GM12878 (cell line): ENCODE results near the gene NOS1. TPM values are rescaled to one million over a fixed set of nuclear protein-coding genes. Genes with fewer than 3 reads are reported as not detected.

Experiments
- ATAC-seq: fragments of 200-7000 bp; cut with Tn5 transposase; 3 replicates; pipeline ENCODE4 v1.9.1; 2020; ENCODE audit warnings: mild to moderate bottlenecking, moderate library complexity
- BruUV-seq: library from RNA; stranded (reverse); fragments of 400-500 nt; replicated peaks from 2 replicates; lab custom pipeline; 2021; lab: Mats Ljungman, UMichigan
- CTCF ChIA-PET: fragments of 300-600 bp; sonication (Branson Sonifier 250); formaldehyde crosslinking; extraction: SDS; loops from one replicate; lab custom pipeline; 2021; ENCODE audit warnings: inconsistent platforms; lab: Yijun Ruan, JAX
- POLR2A ChIA-PET: fragments of 350-600 bp; formaldehyde crosslinking; extraction: SDS; loops from one replicate; lab custom pipeline; 2021; ENCODE audit warnings: inconsistent platforms; lab: Charles Lee
- RAD21 ChIA-PET: fragments of 300-600 bp; sonication (Branson Sonifier 250); formaldehyde crosslinking; loops from one replicate; lab custom pipeline; 2023; ENCODE audit warnings: antibody characterized with exemption; ENCODE audit not compliant: unreplicated experiment; lab: Charles Lee
- SMC1A ChIA-PET: fragments of 300-600 bp; sonication (Branson Sonifier 250); formaldehyde crosslinking; loops from one replicate; lab custom pipeline; 2023; ENCODE audit not compliant: unreplicated experiment, uncharacterized antibody; lab: Charles Lee
- DNase-seq: peaks from one replicate; pipeline ENCODE4 v3.0.0-alpha.2; 2011; ENCODE audit warnings: low read depth, low spot score
- FAIRE-seq: peaks from 3 replicates; lab custom pipeline; 2011; peaks lifted over from hg19 to GRCh38; lab: Jason Lieb, UNC
- H2AFZ ChIP-seq: 2 replicates; pipeline ENCODE4 v1.6.0; 2011; ENCODE audit warnings: low read depth, low read length, control low read depth; ENCODE audit not compliant: control insufficient read depth
- H3K27ac ChIP-seq: 2 replicates; pipeline ENCODE4 v1.5.1; 2011; ENCODE audit warnings: control low read depth; ENCODE audit not compliant: control insufficient read depth, insufficient read depth
- H3K27me3 ChIP-seq, 2 experiments: replicated peaks in 1 of 2; 2 replicates each; pipeline versions ENCODE4 v1.6.0 to v1.6.1; 2011; ENCODE audit warnings: low read length in 1 of 2; ENCODE audit not compliant: control insufficient read depth in 2 of 2, insufficient read depth in 2 of 2
- H3K36me3 ChIP-seq, 2 experiments: 2 replicates each; pipeline ENCODE4 v1.5.1; 2011; ENCODE audit warnings: low read length in 1 of 2; ENCODE audit not compliant: control insufficient read depth in 2 of 2, insufficient read depth in 2 of 2
- H3K4me1 ChIP-seq: 2 replicates; pipeline ENCODE4 v1.6.1; 2011; ENCODE audit warnings: mild to moderate bottlenecking, low read length, moderate library complexity, mixed read lengths; ENCODE audit not compliant: control insufficient read depth, insufficient read depth
- H3K4me2 ChIP-seq: 2 replicates; pipeline ENCODE4 v1.6.0; 2011; ENCODE audit warnings: control low read depth; ENCODE audit not compliant: control insufficient read depth, insufficient read depth
- H3K4me3 ChIP-seq: fragments of 200-600 bp; sonication (generic); 2 replicates; pipeline ENCODE4 v1.5.1; 2016
- H3K79me2 ChIP-seq: 2 replicates; pipeline ENCODE4 v1.6.0; 2011; ENCODE audit warnings: low read length; ENCODE audit not compliant: control insufficient read depth, insufficient read depth
- H3K9ac ChIP-seq: 2 replicates; pipeline ENCODE4 v1.8.0; 2011; ENCODE audit warnings: low read length, control low read depth, mixed read lengths; ENCODE audit not compliant: control insufficient read depth, insufficient read depth
- H3K9me3 ChIP-seq: replicated peaks from 3 replicates; pipeline ENCODE4 v1.5.1; 2011; ENCODE audit warnings: mild to moderate bottlenecking, low read length; ENCODE audit not compliant: control insufficient read depth, insufficient read depth
- H4K20me1 ChIP-seq: 2 replicates; pipeline ENCODE4 v1.6.0; 2011; ENCODE audit not compliant: control insufficient read depth, insufficient read depth
- CHD1 ChIP-seq: IDR thresholded peaks from 2 replicates; pipeline ENCODE4 v1.6.1; 2012; ENCODE audit warnings: low read depth, low read length, improper control_type of control experiment
- LARP7 ChIP-seq: fragments of 450-650 bp; IDR thresholded peaks from 2 replicates; pipeline ENCODE4 v1.6.1; 2017; ENCODE audit warnings: mild to moderate bottlenecking
- NFYB ChIP-seq: IDR thresholded peaks from 2 replicates; pipeline ENCODE4 v1.6.1; 2011; ENCODE audit warnings: low read depth, mild to moderate bottlenecking, low read length, improper control_type of control experiment, moderate library complexity; ENCODE audit not compliant: insufficient read depth
- NR2F1 ChIP-seq: fragments of 450-650 bp; conservative IDR thresholded peaks from 2 replicates; pipeline ENCODE4 v1.6.1; 2017; ENCODE audit warnings: mild to moderate bottlenecking
- PAX5 ChIP-seq: IDR thresholded peaks from 2 replicates; pipeline ENCODE4 v1.6.1; 2011; ENCODE audit warnings: low read depth, low read length, borderline replicate concordance
- PAX8 ChIP-seq: fragments of 450-650 bp; IDR thresholded peaks from 2 replicates; pipeline ENCODE4 v1.6.1; 2017; ENCODE audit warnings: mild to moderate bottlenecking, moderate library complexity
- RAD51 ChIP-seq: fragments of 450-650 bp; IDR thresholded peaks from 2 replicates; pipeline ENCODE4 v1.6.1; 2016; ENCODE audit warnings: moderate library complexity, mild to moderate bottlenecking, inconsistent platforms
- RUNX3 ChIP-seq: IDR thresholded peaks from 2 replicates; pipeline ENCODE4 v1.6.1; 2012; ENCODE audit warnings: low read length, inconsistent platforms
- SIX5 ChIP-seq: IDR thresholded peaks from 2 replicates; pipeline ENCODE4 v1.6.1; 2011; ENCODE audit warnings: mild to moderate bottlenecking, low read depth, low read length, moderate library complexity; ENCODE audit not compliant: severe bottlenecking
- TCF12 ChIP-seq: IDR thresholded peaks from 2 replicates; pipeline ENCODE4 v1.6.1; 2011; ENCODE audit warnings: low read depth, mild to moderate bottlenecking, low read length
- WRNIP1 ChIP-seq: IDR thresholded peaks from 2 replicates; pipeline ENCODE4 v1.6.1; 2011; ENCODE audit warnings: low read depth, low read length, improper control_type of control experiment, borderline replicate concordance
- WGBS: methylation state at CpG from one replicate; pipeline ENCODE4 v1.1.6; 2016; ENCODE audit warnings: low lambda C conversion rate; ENCODE audit not compliant: insufficient replicate concordance, insufficient coverage; ENCODE audit errors: missing lambda C conversion rate; 5-methylcytosine and 5-hydroxymethylcytosine counted together
- in situ Hi-C: fragments of 300-500 bp; cut with MboI; formaldehyde crosslinking; loops from 9 replicates; pipeline ENCODE4 v1.14.3; 2018; ENCODE audit warnings: mixed read lengths
- intact Hi-C: fragments of 100-400 bp; cut with micrococcal nuclease; formaldehyde crosslinking; loops from one replicate; pipeline ENCODE4 v1.14.2; 2022; ENCODE audit not compliant: unreplicated experiment
- polyA plus RNA-seq, 11 experiments: library from polyadenylated mRNA; depleted of rRNA in 4 of 11; unstranded in 6 of 11; stranded (reverse) in 5 of 11; fragments of >200 nt; fragmentation: Nextera tagmentation in 4 of 11; fragmentation: Illumina TruSeq in 1 of 11; extraction: Ambion mirVana in 4 of 11; extraction: Trizol in 1 of 11; gene quantifications; 1 replicate in 1 of 11; 2 replicates in 10 of 11; pipeline versions ENCODE4 v1.2.1 to v1.2.3, GENCODE V29; 2011 to 2016; ENCODE audit warnings: inconsistent platforms in 2 of 11, missing spikeins in 2 of 11, low read depth in 1 of 11
- total RNA-seq, 4 experiments: library from RNA; depleted of rRNA in 3 of 4; stranded (reverse); fragments of >200 nt in 3 of 4; fragmentation: Illumina TruSeq in 1 of 4; extraction: Trizol in 1 of 4; gene quantifications; 2 replicates each; pipeline versions ENCODE4 v1.2.1 to v1.2.3, GENCODE V29; 2013 to 2021
- TF ChIP-seq, protein P1 (sequence below): fragments of 450-650 bp; IDR thresholded peaks from 2 replicates; pipeline ENCODE4 v1.6.1; 2014; ENCODE audit warnings: mild to moderate bottlenecking
- TF ChIP-seq, protein P2 (sequence below): fragments of 450-650 bp; IDR thresholded peaks from 2 replicates; pipeline ENCODE4 v1.6.1; 2017; ENCODE audit warnings: antibody characterized with exemption, mild to moderate bottlenecking, moderate library complexity
- TF ChIP-seq, protein P3 (sequence below): IDR thresholded peaks from 2 replicates; pipeline ENCODE4 v1.6.1; 2012; ENCODE audit warnings: low read depth, low read length, improper control_type of control experiment

Gene NOS1
- total and polyA plus RNA-seq, 10 of the 15 experiments (the other 5 are each of a cell fraction or from before 2014, with no cell fraction given), result under 0.01 to 0.04 (median 0.01) TPM; not detected in 7

DNA sequence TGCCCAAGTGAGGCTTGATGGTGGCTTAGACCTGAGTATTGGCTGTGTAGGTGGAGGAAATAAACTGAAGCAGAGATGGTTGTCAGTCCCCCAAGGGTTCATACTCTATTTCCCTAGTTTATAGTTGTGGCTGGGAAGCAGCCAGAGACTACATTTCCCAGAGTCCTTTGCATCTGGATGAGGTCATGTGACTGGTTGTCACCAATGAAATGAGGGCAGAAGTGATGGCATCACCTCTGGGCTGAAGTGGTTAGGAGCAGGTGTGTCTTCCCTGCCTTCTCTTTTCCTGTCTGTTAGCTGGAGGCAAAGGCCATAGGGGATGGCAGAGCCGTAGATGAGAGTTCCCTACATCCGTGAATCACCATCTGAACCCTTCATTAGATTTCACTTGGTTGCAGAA, 16.3 kb upstream of the NOS1 start:
- SMC1A ChIA-PET, result interaction anchor here (1.2 kb wide), 1 partner anchor 141 kb away, joined by 3 read pairs; no protein-coding TSS in a partner anchor
- no peaks in the 10 kb centered on the region for H3K36me3 ChIP-seq
- H3K27ac ChIP-seq, result no peak overlapping the region
- H3K79me2 ChIP-seq, result no peaks in the 10 kb centered on the region
- H2AFZ ChIP-seq, result no peak overlapping the region
- no peaks in the 10 kb centered on the region; a peak in 1 of 4 replicates for H3K27me3 ChIP-seq
- CTCF ChIA-PET, result interaction anchor here (1.0 kb wide), 1 partner anchor 11 kb away, joined by 3 read pairs; no protein-coding TSS in a partner anchor
- no peak for FAIRE-seq
- TF ChIP-seq RAD51, result peak; percentile 44; the same call in 1 of the 2 replicates
- TF ChIP-seq, protein P1, sequence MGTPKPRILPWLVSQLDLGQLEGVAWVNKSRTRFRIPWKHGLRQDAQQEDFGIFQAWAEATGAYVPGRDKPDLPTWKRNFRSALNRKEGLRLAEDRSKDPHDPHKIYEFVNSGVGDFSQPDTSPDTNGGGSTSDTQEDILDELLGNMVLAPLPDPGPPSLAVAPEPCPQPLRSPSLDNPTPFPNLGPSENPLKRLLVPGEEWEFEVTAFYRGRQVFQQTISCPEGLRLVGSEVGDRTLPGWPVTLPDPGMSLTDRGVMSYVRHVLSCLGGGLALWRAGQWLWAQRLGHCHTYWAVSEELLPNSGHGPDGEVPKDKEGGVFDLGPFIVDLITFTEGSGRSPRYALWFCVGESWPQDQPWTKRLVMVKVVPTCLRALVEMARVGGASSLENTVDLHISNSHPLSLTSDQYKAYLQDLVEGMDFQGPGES, result no peak
- no peak for TF ChIP-seq PAX5
- peak; percentile 42 for TF ChIP-seq SIX5
- TF ChIP-seq NFYB, result 0 out of 2 replicates have a peak, but pooled peaks have one; percentile 27
- no peak overlapping the region for H3K4me2 ChIP-seq
- 42% methylated on average over 2 of the region's 2 CpGs for WGBS
- in situ Hi-C loops, result no loop called here
- BruUV-seq, result no TSS peak
- no peaks in the 10 kb centered on the region for H3K4me1 ChIP-seq
- intact Hi-C loops, result no loop called here
- no peak for DNase-seq
- ATAC-seq, result no peak
- H3K9ac ChIP-seq, result no peak overlapping the region
- RAD21 ChIA-PET, result no interaction called here
- H3K9me3 ChIP-seq, result no peaks in the 10 kb centered on the region
- no peak overlapping the region for H3K4me3 ChIP-seq
- POLR2A ChIA-PET, result no interaction called here
- H4K20me1 ChIP-seq, result no peaks in the 10 kb centered on the region

DNA sequence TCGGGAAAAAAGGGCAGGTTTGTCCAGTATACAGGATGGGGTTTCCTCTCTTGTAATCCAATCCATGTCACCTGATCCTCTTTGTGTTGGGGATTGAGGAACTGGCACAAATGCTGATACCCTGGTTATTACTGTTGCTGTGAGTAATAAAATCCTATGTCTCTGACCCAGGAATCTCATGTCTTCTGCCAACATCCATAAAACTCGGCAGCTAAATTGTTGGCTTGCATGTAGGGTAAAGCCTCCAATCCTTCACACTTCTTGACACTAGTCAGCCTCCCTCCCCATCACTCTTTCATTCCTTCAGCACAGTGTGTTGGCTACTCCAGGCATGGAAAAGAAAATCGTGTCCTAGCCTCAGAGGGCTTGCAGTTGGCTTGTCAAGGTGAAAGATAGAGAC, 9.2 kb upstream of the NOS1 start:
- 2% methylated on average over 3 of the region's 3 CpGs for WGBS
- TF ChIP-seq TCF12 (no peak), PAX8 (no peak), NR2F1 (no peak), RUNX3 (no peak), CHD1 (no peak), WRNIP1 (no peak), LARP7 (no peak)
- TF ChIP-seq, protein P2, sequence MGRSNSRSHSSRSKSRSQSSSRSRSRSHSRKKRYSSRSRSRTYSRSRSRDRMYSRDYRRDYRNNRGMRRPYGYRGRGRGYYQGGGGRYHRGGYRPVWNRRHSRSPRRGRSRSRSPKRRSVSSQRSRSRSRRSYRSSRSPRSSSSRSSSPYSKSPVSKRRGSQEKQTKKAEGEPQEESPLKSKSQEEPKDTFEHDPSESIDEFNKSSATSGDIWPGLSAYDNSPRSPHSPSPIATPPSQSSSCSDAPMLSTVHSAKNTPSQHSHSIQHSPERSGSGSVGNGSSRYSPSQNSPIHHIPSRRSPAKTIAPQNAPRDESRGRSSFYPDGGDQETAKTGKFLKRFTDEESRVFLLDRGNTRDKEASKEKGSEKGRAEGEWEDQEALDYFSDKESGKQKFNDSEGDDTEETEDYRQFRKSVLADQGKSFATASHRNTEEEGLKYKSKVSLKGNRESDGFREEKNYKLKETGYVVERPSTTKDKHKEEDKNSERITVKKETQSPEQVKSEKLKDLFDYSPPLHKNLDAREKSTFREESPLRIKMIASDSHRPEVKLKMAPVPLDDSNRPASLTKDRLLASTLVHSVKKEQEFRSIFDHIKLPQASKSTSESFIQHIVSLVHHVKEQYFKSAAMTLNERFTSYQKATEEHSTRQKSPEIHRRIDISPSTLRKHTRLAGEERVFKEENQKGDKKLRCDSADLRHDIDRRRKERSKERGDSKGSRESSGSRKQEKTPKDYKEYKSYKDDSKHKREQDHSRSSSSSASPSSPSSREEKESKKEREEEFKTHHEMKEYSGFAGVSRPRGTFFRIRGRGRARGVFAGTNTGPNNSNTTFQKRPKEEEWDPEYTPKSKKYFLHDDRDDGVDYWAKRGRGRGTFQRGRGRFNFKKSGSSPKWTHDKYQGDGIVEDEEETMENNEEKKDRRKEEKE, result no peak
- TF ChIP-seq, protein P3, sequence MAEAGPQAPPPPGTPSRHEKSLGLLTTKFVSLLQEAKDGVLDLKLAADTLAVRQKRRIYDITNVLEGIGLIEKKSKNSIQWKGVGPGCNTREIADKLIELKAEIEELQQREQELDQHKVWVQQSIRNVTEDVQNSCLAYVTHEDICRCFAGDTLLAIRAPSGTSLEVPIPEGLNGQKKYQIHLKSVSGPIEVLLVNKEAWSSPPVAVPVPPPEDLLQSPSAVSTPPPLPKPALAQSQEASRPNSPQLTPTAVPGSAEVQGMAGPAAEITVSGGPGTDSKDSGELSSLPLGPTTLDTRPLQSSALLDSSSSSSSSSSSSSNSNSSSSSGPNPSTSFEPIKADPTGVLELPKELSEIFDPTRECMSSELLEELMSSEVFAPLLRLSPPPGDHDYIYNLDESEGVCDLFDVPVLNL, result no peak

More for the DNA sequence above, 9.2 kb upstream of the NOS1 start:
- no peaks in the 10 kb centered on the region; a peak in 1 of 4 replicates for H3K27me3 ChIP-seq
- ChIA-PET CTCF (interaction anchor here (1.2 to 6.4 kb wide), 3 partner anchors 217 to 487 kb away, joined by 3 to 109 read pairs (median 6); no protein-coding TSS in a partner anchor), RAD21 (no interaction called here), POLR2A (no interaction called here), SMC1A (interaction anchor here (2.2 kb wide), 1 partner anchor 467 kb away, joined by 7 read pairs; no protein-coding TSS in a partner anchor)
- in situ Hi-C loops (no loop called here), intact Hi-C loops (no loop called here)
- H3K9ac ChIP-seq, result no peak overlapping the region
- H4K20me1 ChIP-seq, result no peaks in the 10 kb centered on the region
- no peak overlapping the region for H3K4me3 ChIP-seq
- H3K27ac ChIP-seq, result no peak overlapping the region
- no peaks in the 10 kb centered on the region for H3K79me2 ChIP-seq
- DNase-seq, result no peak
- no TSS peak for BruUV-seq
- no peak overlapping the region for H2AFZ ChIP-seq
- no peaks in the 10 kb centered on the region for H3K36me3 ChIP-seq
- H3K9me3 ChIP-seq, result no peaks in the 10 kb centered on the region
- H3K4me1 ChIP-seq, result no peaks in the 10 kb centered on the region
- no peak overlapping the region for H3K4me2 ChIP-seq
- ATAC-seq, result no peak
- no peak for FAIRE-seq
